ENCODE measurements around the gene MYH11.

GRCh38 chr16:15760129-15760528 is 96.7 kb downstream of the MYH11 start:
- TF ChIP-seq CTCF (IDR thresholded peaks at IDR 0.05): no peak
- no peak for TF ChIP-seq EP300 (IDR thresholded peaks at IDR 0.05)
- TF ChIP-seq POLR2A (IDR thresholded peaks at IDR 0.05): no peak
- no peak for TF ChIP-seq POLR2AphosphoS5 (IDR thresholded peaks at IDR 0.05)
